Parathyroid adenoma (tissue), 2 donors: ENCODE results near the gene FAM53B.

Experiments used
- H2AFZ ChIP-seq: fragments of 300-600 bp; sonication (generic); one replicate; pipeline ENCODE4 v1.7.0; 2017; ENCODE audit warnings: antibody characterized with exemption, mild to moderate bottlenecking
- H3K27ac ChIP-seq: fragments of 300-600 bp; sonication (generic); one replicate; pipeline ENCODE4 v1.7.0; 2017
- H3K27me3 ChIP-seq: fragments of 300-600 bp; sonication (generic); one replicate; pipeline ENCODE4 v1.7.0; 2017; ENCODE audit warnings: low read length; ENCODE audit not compliant: control insufficient read depth, insufficient read depth
- H3K36me3 ChIP-seq: fragments of 300-600 bp; sonication (generic); one replicate; pipeline ENCODE4 v1.7.0; 2017; ENCODE audit warnings: low read length; ENCODE audit not compliant: control insufficient read depth, insufficient read depth
- H3K4me1 ChIP-seq: fragments of 300-600 bp; sonication (generic); one replicate; pipeline ENCODE4 v1.7.0; 2017; ENCODE audit warnings: control low read depth
- H3K4me2 ChIP-seq: fragments of 300-600 bp; sonication (generic); one replicate; pipeline ENCODE4 v1.7.0; 2017; ENCODE audit warnings: low read length
- H3K4me3 ChIP-seq: fragments of 300-600 bp; sonication (generic); one replicate; pipeline ENCODE4 v1.7.0; 2017; ENCODE audit warnings: low read depth, low read length
- H3K79me2 ChIP-seq: fragments of 300-600 bp; sonication (generic); one replicate; pipeline ENCODE4 v1.7.0; 2017; ENCODE audit warnings: control low read depth
- H3K9ac ChIP-seq: fragments of 300-600 bp; sonication (generic); one replicate; pipeline ENCODE4 v1.7.0; 2017; ENCODE audit warnings: mild to moderate bottlenecking
- H3K9me3 ChIP-seq: fragments of 300-600 bp; sonication (generic); one replicate; pipeline ENCODE4 v1.7.0; 2017; ENCODE audit warnings: low read length; ENCODE audit not compliant: control insufficient read depth
- CTCF ChIP-seq: fragments of 300-600 bp; sonication (generic); IDR thresholded peaks from one replicate; pipeline ENCODE4 v1.7.0; 2017; ENCODE audit warnings: antibody characterized with exemption, mild to moderate bottlenecking
- donor health status: primary hyperparathyroidism.

FAM53B gene

GRCh38 chr10:124632566-124632965 lies 111.6 kb downstream of the FAM53B start:
- no peak overlapping the region for H3K4me2 ChIP-seq
- H3K36me3 ChIP-seq, result no peaks in the 10 kb centered on the region
- no peak overlapping the region for H2AFZ ChIP-seq
- H3K27me3 ChIP-seq, result no peaks in the 10 kb centered on the region
- no peak overlapping the region for H3K9ac ChIP-seq
- no peaks in the 10 kb centered on the region for H3K9me3 ChIP-seq
- TF ChIP-seq CTCF, result no peak
- no peak overlapping the region for H3K4me3 ChIP-seq
- H3K79me2 ChIP-seq, result peaks cover 52% of the 10 kb centered on the region
- H3K4me1 ChIP-seq, result peaks cover 13% of the 10 kb centered on the region
- no peak overlapping the region for H3K27ac ChIP-seq

GRCh38 chr10:124632064-124632531 lies 112.1 kb downstream of the FAM53B start:
- H2AFZ ChIP-seq, result no peak overlapping the region
- H3K27me3 ChIP-seq, result no peaks in the 10 kb centered on the region
- H3K9ac ChIP-seq, result no peak overlapping the region
- H3K27ac ChIP-seq, result no peak overlapping the region
- peaks cover 52% of the 10 kb centered on the region for H3K79me2 ChIP-seq
- H3K4me2 ChIP-seq, result no peak overlapping the region
- no peaks in the 10 kb centered on the region for H3K9me3 ChIP-seq
- H3K36me3 ChIP-seq, result no peaks in the 10 kb centered on the region
- peak; percentile 32 for TF ChIP-seq CTCF
- peaks cover 17% of the 10 kb centered on the region for H3K4me1 ChIP-seq
- H3K4me3 ChIP-seq, result no peak overlapping the region

GRCh38 chr10:124630551-124630950 lies 113.6 kb downstream of the FAM53B start:
- no peak overlapping the region for H3K27ac ChIP-seq
- peaks cover 20% of the 10 kb centered on the region for H3K4me1 ChIP-seq
- no peaks in the 10 kb centered on the region for H3K9me3 ChIP-seq
- no peak overlapping the region for H3K9ac ChIP-seq
- TF ChIP-seq CTCF, result no peak
- no peak overlapping the region for H3K4me2 ChIP-seq
- H2AFZ ChIP-seq, result no peak overlapping the region
- H3K4me3 ChIP-seq, result no peak overlapping the region
- peaks cover 54% of the 10 kb centered on the region for H3K79me2 ChIP-seq
- H3K36me3 ChIP-seq, result no peaks in the 10 kb centered on the region
- no peaks in the 10 kb centered on the region for H3K27me3 ChIP-seq

- no peak for TF ChIP-seq CTCF
- H3K9me3 ChIP-seq, result no peaks in the 10 kb centered on the region
- no peak overlapping the region for H2AFZ ChIP-seq
- H3K4me2 ChIP-seq, result no peak overlapping the region
- peaks cover 55% of the 10 kb centered on the region for H3K79me2 ChIP-seq
- no peak overlapping the region for H3K9ac ChIP-seq
- H3K4me3 ChIP-seq, result no peak overlapping the region
- no peaks in the 10 kb centered on the region for H3K27me3 ChIP-seq
- H3K27ac ChIP-seq, result no peak overlapping the region
- H3K36me3 ChIP-seq, result no peaks in the 10 kb centered on the region
- peaks cover 20% of the 10 kb centered on the region for H3K4me1 ChIP-seq
These were observed 114.3 kb downstream of the FAM53B start for GRCh38 chr10:124629842-124630241.

GRCh38 chr10:124629415-124629814 lies 114.8 kb downstream of the FAM53B start:
- no peaks in the 10 kb centered on the region for H3K27me3 ChIP-seq
- peaks cover 53% of the 10 kb centered on the region for H3K79me2 ChIP-seq
- no peak overlapping the region for H3K4me2 ChIP-seq
- H3K4me1 ChIP-seq, result peaks cover 20% of the 10 kb centered on the region
- no peak for TF ChIP-seq CTCF
- H3K9ac ChIP-seq, result no peak overlapping the region
- no peaks in the 10 kb centered on the region for H3K9me3 ChIP-seq
- H3K27ac ChIP-seq, result no peak overlapping the region
- no peak overlapping the region for H3K4me3 ChIP-seq
- no peaks in the 10 kb centered on the region for H3K36me3 ChIP-seq
- no peak overlapping the region for H2AFZ ChIP-seq
